IMR-90 (cell line): Measurements from ENCODE around the gene COA1. TPM values are rescaled to one million over a fixed set of nuclear protein-coding genes. Genes with fewer than 3 reads are reported as not detected.

ENCODE experiments used
- ATAC-seq: fragments of 200-7000 bp; cut with Tn5 transposase; 2 replicates; pipeline ENCODE4 v1.9.1; 2020; ENCODE audit warnings: low read depth, mild to moderate bottlenecking, moderate library complexity
- BruUV-seq: library from RNA; stranded (reverse); fragments of 400-500 nt; replicated peaks from 2 replicates; lab custom pipeline; 2021; lab: Mats Ljungman, UMichigan
- CTCF ChIA-PET: fragments of 300-600 bp; formaldehyde crosslinking; extraction: SDS; loops from one replicate; lab custom pipeline; 2021; ENCODE audit warnings: antibody characterized with exemption; lab: Yijun Ruan, JAX
- POLR2A ChIA-PET: fragments of 300-600 bp; sonication (Branson Sonifier 250); formaldehyde crosslinking; loops from one replicate; lab custom pipeline; 2022; ENCODE audit warnings: antibody characterized with exemption; ENCODE audit not compliant: unreplicated experiment; lab: Charles Lee
- DNase-seq: peaks from one replicate; pipeline ENCODE4 v3.0.0; 2013
- H2AFZ ChIP-seq: replicated peaks from 2 replicates; pipeline ENCODE3; 2013; ENCODE audit warnings: low read length, mild to moderate bottlenecking; ENCODE audit not compliant: poor library complexity
- H2AK5ac ChIP-seq: 2 replicates; pipeline ENCODE4 v1.6.1; 2013; ENCODE audit warnings: low read depth, low read length, inconsistent platforms
- H2AK9ac ChIP-seq: replicated peaks from 2 replicates; pipeline ENCODE3; 2013; ENCODE audit warnings: mild to moderate bottlenecking, low read depth, low read length, moderate library complexity; ENCODE audit not compliant: poor library complexity
- H2BK120ac ChIP-seq: 2 replicates; pipeline ENCODE4 v1.6.1; 2013; ENCODE audit warnings: low read depth, low read length, inconsistent platforms
- H2BK15ac ChIP-seq: 3 replicates; pipeline ENCODE4 v1.6.1; 2013; ENCODE audit warnings: low read depth, low read length, inconsistent platforms
- H2BK20ac ChIP-seq: 2 replicates; pipeline ENCODE4 v1.6.1; 2013; ENCODE audit warnings: low read depth, mild to moderate bottlenecking, inconsistent platforms, low read length, moderate library complexity
- H2BK5ac ChIP-seq: 2 replicates; pipeline ENCODE4 v1.6.1; 2013; ENCODE audit warnings: mild to moderate bottlenecking, low read depth, low read length, inconsistent platforms; ENCODE audit not compliant: poor library complexity, severe bottlenecking
- H3K14ac ChIP-seq: replicated peaks from 2 replicates; pipeline ENCODE4 v1.6.1; 2013; ENCODE audit warnings: low read depth, low read length, inconsistent platforms
- H3K18ac ChIP-seq: 2 replicates; pipeline ENCODE4 v1.6.1; 2013; ENCODE audit warnings: low read depth, low read length, control low read depth
- H3K23ac ChIP-seq: 2 replicates; pipeline ENCODE4 v1.6.1; 2013; ENCODE audit warnings: low read depth, low read length, inconsistent platforms
- H3K27ac ChIP-seq: 2 replicates; pipeline ENCODE4 v1.5.1; 2013; ENCODE audit warnings: mild to moderate bottlenecking, control low read depth, low read length; ENCODE audit not compliant: insufficient read depth
- H3K27me3 ChIP-seq: 2 replicates; pipeline ENCODE4 v1.6.1; 2013; ENCODE audit warnings: low read length; ENCODE audit not compliant: control insufficient read depth, insufficient read depth
- H3K36me3 ChIP-seq: 2 replicates; pipeline ENCODE4 v1.6.1; 2013; ENCODE audit warnings: low read length, mixed read lengths; ENCODE audit not compliant: control insufficient read depth, insufficient read depth
- H3K4ac ChIP-seq: 2 replicates; pipeline ENCODE4 v1.6.1; 2013; ENCODE audit warnings: low read depth, low read length, inconsistent platforms
- H3K4me1 ChIP-seq: 2 replicates; pipeline ENCODE4 v1.6.1; 2013; ENCODE audit warnings: low read length, mixed read lengths; ENCODE audit not compliant: control insufficient read depth, insufficient read depth
- H3K4me2 ChIP-seq: 2 replicates; pipeline ENCODE4 v1.6.1; 2013; ENCODE audit warnings: low read depth, mild to moderate bottlenecking, control low read depth, low read length, moderate library complexity
- H3K4me3 ChIP-seq: 2 replicates; pipeline ENCODE4 v1.5.1; 2013; ENCODE audit warnings: low read depth, mild to moderate bottlenecking, control low read depth, low read length, moderate library complexity; ENCODE audit not compliant: insufficient read depth
- H3K56ac ChIP-seq: 2 replicates; pipeline ENCODE4 v1.6.1; 2013; ENCODE audit warnings: low read length, inconsistent platforms; ENCODE audit not compliant: insufficient read depth; ENCODE audit errors: extremely low read depth
- H3K79me1 ChIP-seq, 2 experiments: 2 replicates each; pipeline ENCODE4 v1.6.1; 2013; ENCODE audit warnings: low read length in 2 of 2, inconsistent platforms in 1 of 2, low read depth in 1 of 2
- H3K9ac ChIP-seq: 2 replicates; pipeline ENCODE4 v1.6.1; 2013; ENCODE audit warnings: low read depth, low read length, control low read depth
- H3K9me1 ChIP-seq: 2 replicates; pipeline ENCODE4 v1.6.1; 2013; ENCODE audit warnings: low read length, inconsistent platforms; ENCODE audit not compliant: insufficient read depth
- H3K9me3 ChIP-seq: 2 replicates; pipeline ENCODE4 v1.6.1; 2013; ENCODE audit warnings: low read length; ENCODE audit not compliant: control insufficient read depth, insufficient read depth
- H4K20me1 ChIP-seq: 2 replicates; pipeline ENCODE4 v1.6.1; 2013; ENCODE audit warnings: low read length, inconsistent platforms; ENCODE audit not compliant: insufficient read depth
- H4K5ac ChIP-seq: 2 replicates; pipeline ENCODE4 v1.6.1; 2013; ENCODE audit warnings: mild to moderate bottlenecking, low read depth, low read length, control low read depth
- H4K8ac ChIP-seq, 2 experiments: 2 replicates each; pipeline ENCODE4 v1.6.1; 2013; ENCODE audit warnings: low read depth in 2 of 2, low read length in 2 of 2, control low read depth in 1 of 2, inconsistent platforms in 1 of 2
- H4K91ac ChIP-seq: 2 replicates; pipeline ENCODE4 v1.6.1; 2013; ENCODE audit warnings: low read depth, low read length, inconsistent platforms; ENCODE audit not compliant: insufficient read depth
- BHLHE40 ChIP-seq: fragments of 150-350 bp; IDR thresholded peaks from 2 replicates; pipeline ENCODE4 v1.6.1; 2016; ENCODE audit warnings: mild to moderate bottlenecking, low read depth, low read length
- CEBPB ChIP-seq: IDR thresholded peaks from 2 replicates; pipeline ENCODE4 v1.6.1; 2012; ENCODE audit warnings: low read depth, low read length, improper control_type of control experiment
- CHD1 ChIP-seq: IDR thresholded peaks from 2 replicates; pipeline ENCODE4 v1.6.1; 2012; ENCODE audit warnings: low read depth, low read length, improper control_type of control experiment
- CTCF ChIP-seq: conservative IDR thresholded peaks from 2 replicates; pipeline ENCODE4 v1.5.1; 2012; ENCODE audit warnings: mild to moderate bottlenecking, low read depth, low read length, improper control_type of control experiment
- ELK1 ChIP-seq: fragments of 150-350 bp; IDR thresholded peaks from 2 replicates; pipeline ENCODE4 v1.6.1; 2016; ENCODE audit warnings: low read depth, mild to moderate bottlenecking, low read length, moderate library complexity, borderline replicate concordance
- FOS ChIP-seq: fragments of 150-350 bp; IDR thresholded peaks from 2 replicates; pipeline ENCODE4 v1.6.1; 2016; ENCODE audit warnings: low read depth, low read length
- MAFK ChIP-seq: IDR thresholded peaks from 2 replicates; pipeline ENCODE4 v1.6.1; 2012; ENCODE audit warnings: low read depth, low read length, improper control_type of control experiment
- MAZ ChIP-seq: IDR thresholded peaks from 2 replicates; pipeline ENCODE4 v1.6.1; 2012; ENCODE audit warnings: low read depth, mild to moderate bottlenecking, low read length, improper control_type of control experiment, moderate library complexity, borderline replicate concordance
- POLR2A ChIP-seq: IDR thresholded peaks from 2 replicates; pipeline ENCODE4 v1.6.1; 2012; ENCODE audit warnings: mild to moderate bottlenecking, low read depth, low read length
- RAD21 ChIP-seq: IDR thresholded peaks from 2 replicates; pipeline ENCODE4 v1.6.1; 2012; ENCODE audit warnings: low read length, improper control_type of control experiment
- RCOR1 ChIP-seq: IDR thresholded peaks from 2 replicates; pipeline ENCODE4 v1.6.1; 2012; ENCODE audit warnings: mild to moderate bottlenecking, low read length, improper control_type of control experiment; ENCODE audit not compliant: insufficient replicate concordance
- RFX5 ChIP-seq: IDR thresholded peaks from 2 replicates; pipeline ENCODE4 v1.8.0; 2012; ENCODE audit warnings: low read depth, mild to moderate bottlenecking, low read length, moderate library complexity
- SMC3 ChIP-seq: fragments of 150-350 bp; IDR thresholded peaks from 2 replicates; pipeline ENCODE4 v1.6.1; 2016; ENCODE audit warnings: low read depth, mild to moderate bottlenecking, antibody characterized with exemption, low read length, moderate library complexity
- USF2 ChIP-seq: fragments of 150-350 bp; IDR thresholded peaks from 2 replicates; pipeline ENCODE4 v1.6.1; 2017; ENCODE audit warnings: mild to moderate bottlenecking, antibody characterized with exemption, low read length, low read depth
- WGBS, 2 experiments: methylation state at CpG; one replicate each; pipeline versions ENCODE4 v1.1.5 to v1.1.7; 2013; ENCODE audit warnings: missing lambda C conversion rate in 2 of 2; ENCODE audit not compliant: insufficient read length in 1 of 2; ENCODE audit errors: extremely low coverage in 2 of 2; 5-methylcytosine and 5-hydroxymethylcytosine counted together
- dilution Hi-C: fragments of 300-500 bp; cut with HindIII; formaldehyde crosslinking; loops from one replicate; pipeline ENCODE4 v1.14.3; 2018; ENCODE audit warnings: low sequenced_read_pairs; ENCODE audit not compliant: unreplicated experiment
- in situ Hi-C: fragments of 300-500 bp; cut with MboI; formaldehyde crosslinking; loops from 3 replicates; pipeline ENCODE4 v1.14.3; 2019; ENCODE audit warnings: low sequenced_read_pairs, inconsistent platforms, mixed read lengths
- intact Hi-C: fragments of 100-400 bp; cut with micrococcal nuclease; formaldehyde crosslinking; loops from 2 replicates; pipeline ENCODE4 v1.10.0; 2022
- polyA plus RNA-seq, 3 experiments: library from polyadenylated mRNA; depleted of rRNA; stranded (reverse); fragments of >200 nt; gene quantifications; 2 replicates each; pipeline ENCODE4 v1.2.3, GENCODE V29; 2012; ENCODE audit warnings: low replicate concordance in 1 of 3
- total RNA-seq: library from RNA; depleted of rRNA; stranded (reverse); fragments of >200 nt; gene quantifications from 2 replicates; pipeline ENCODE4 v1.2.3, GENCODE V29; 2012

The COA1 gene
- total and polyA plus RNA-seq, 2 of the 4 experiments (the other 2 are of a cell fraction), result 34.2 to 59.5 TPM

GRCh38 chr7:43612599-43613589 is 116.4 kb downstream of the COA1 start:
- no peak overlapping the region for H3K9ac ChIP-seq
- no peak overlapping the region for H3K27ac ChIP-seq
- TF ChIP-seq ELK1 (no peak), CHD1 (no peak), BHLHE40 (no peak), RAD21 (no peak), SMC3 (no peak), RCOR1 (no peak), USF2 (no peak), CEBPB (no peak), POLR2A (no peak), CTCF (no peak), MAFK (no peak), FOS (no peak), MAZ (no peak), RFX5 (no peak)

More at GRCh38 chr7:43612599-43613589, 116.4 kb downstream of the COA1 start:
- Histone ChIP-seq H3K9me1 (peaks cover 17% of the 10 kb centered on the region), H3K79me1 (peaks cover 43 to 72% of the 10 kb centered on the region in 2 experiments), H3K36me3 (peaks cover 33% of the 10 kb centered on the region), H2AFZ (no peak overlapping the region), H4K5ac (no peak overlapping the region), H2AK9ac (no peak overlapping the region), H3K9me3 (no peaks in the 10 kb centered on the region), H3K4me2 (no peak overlapping the region; the same call in 1 of the 2 replicates), H3K18ac (no peak overlapping the region), H3K4me3 (no peak overlapping the region), H2BK5ac (no peak overlapping the region), H3K4me1 (peaks cover 15% of the 10 kb centered on the region), H3K4ac (no peak overlapping the region), H4K20me1 (peaks cover 41% of the 10 kb centered on the region), H2BK20ac (no peak overlapping the region), H3K56ac (peak overlapping the region; percentile 5; the same call in 1 of the 2 replicates), H4K8ac (peak overlapping the region in 1 of 2 experiments; percentile 56; a peak in 1 of 4 replicates), H2BK15ac (no peak overlapping the region), H4K91ac (no peak overlapping the region), H3K23ac (no peak overlapping the region), H3K14ac (no peak overlapping the region), H2BK120ac (no peak overlapping the region), H2AK5ac (no peak overlapping the region), H3K27me3 (no peaks in the 10 kb centered on the region)
- intact Hi-C loops (no loop called here), dilution Hi-C loops (no loop called here), in situ Hi-C loops (no loop called here)
- ChIA-PET POLR2A (no interaction called here), CTCF (interaction anchor here (2.6 kb wide), 1 partner anchor 30 kb away, joined by 12 read pairs; the partner anchor contains the start of gene STK17A)
- ATAC-seq, result peak; percentile 60
- peak; percentile 61 for DNase-seq
- BruUV-seq, result no TSS peak
- no CpG with 5 or more reads among the region's 3 CpGs for WGBS, 2 experiments
